DOHH2 (cell line): ENCODE results near the gene BAX.

ENCODE experiments used
- CTCF ChIP-seq: fragments of 200-600 bp; sonication (generic); IDR thresholded peaks from one replicate; pipeline ENCODE4 v1.5.1; 2014; ENCODE audit warnings: antibody characterized with exemption, mild to moderate bottlenecking, low read depth, low read length; ENCODE audit not compliant: poor library complexity, severe bottlenecking
- EZH2phosphoT487 ChIP-seq: fragments of 200-600 bp; sonication (generic); IDR thresholded peaks from 2 replicates; pipeline ENCODE4 v1.6.1; 2017; ENCODE audit warnings: borderline replicate concordance, mild to moderate bottlenecking, antibody characterized with exemption, low read length, moderate library complexity, mixed read lengths

GRCh38 chr19:48928164-48929025 lies 26.3 kb upstream of the BAX start:
- TF ChIP-seq CTCF (no peak), EZH2phosphoT487 (no peak)
